Effector CD4-positive, alpha-beta T cell (primary cell): ENCODE results near the gene NOS3.
A peak's percentile ranks its signal among the peaks of the same experiment; 100 is the strongest.
"Not testable (repeated sequence)": the region's sequence is repeated elsewhere in the genome, so short reads cannot be mapped to it uniquely, and the experiment has no call there.

Experiments used
- DNase-seq: peaks from one replicate; pipeline ENCODE4 v3.0.0-alpha.2; 2020

NOS3 gene

GRCh38 chr7:151003572-151003971, 12.8 kb downstream of the NOS3 start:
- no peak for DNase-seq

GRCh38 chr7:151005566-151005965, 14.7 kb downstream of the NOS3 start:
- no peak for DNase-seq

- DNase-seq, result no peak
These were observed 15.9 kb downstream of the NOS3 start for GRCh38 chr7:151006590-151007300.

DNA sequence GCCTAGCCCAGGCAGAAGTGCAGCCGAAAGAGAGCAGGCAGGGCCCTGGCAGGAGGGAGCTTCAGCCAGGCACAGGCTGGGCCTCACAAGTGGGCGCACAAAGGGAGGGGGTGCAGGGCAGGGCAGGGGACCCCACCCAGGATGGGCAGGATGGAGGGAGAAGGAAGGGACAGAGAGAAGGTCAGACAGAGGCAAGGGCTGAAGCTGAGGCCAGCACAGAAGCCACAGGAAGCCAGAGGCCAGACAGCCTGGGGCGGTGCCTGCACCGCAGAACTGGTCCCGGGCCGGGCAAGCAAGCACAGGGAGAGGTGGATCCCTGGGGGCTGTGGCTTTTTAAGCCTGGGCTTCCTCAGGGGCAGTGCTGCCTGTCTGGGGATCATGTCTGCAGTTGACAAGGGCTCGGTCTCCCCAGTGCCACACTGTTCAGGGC, 16.7 kb downstream of the NOS3 start:
- DNase-seq, result no peak

- DNase-seq, result no peak
These were observed 17.3 kb downstream of the NOS3 start for GRCh38 chr7:151008143-151008510.

GRCh38 chr7:151008511-151009323, 17.9 kb downstream of the NOS3 start:
- peak; percentile 79 for DNase-seq

DNA sequence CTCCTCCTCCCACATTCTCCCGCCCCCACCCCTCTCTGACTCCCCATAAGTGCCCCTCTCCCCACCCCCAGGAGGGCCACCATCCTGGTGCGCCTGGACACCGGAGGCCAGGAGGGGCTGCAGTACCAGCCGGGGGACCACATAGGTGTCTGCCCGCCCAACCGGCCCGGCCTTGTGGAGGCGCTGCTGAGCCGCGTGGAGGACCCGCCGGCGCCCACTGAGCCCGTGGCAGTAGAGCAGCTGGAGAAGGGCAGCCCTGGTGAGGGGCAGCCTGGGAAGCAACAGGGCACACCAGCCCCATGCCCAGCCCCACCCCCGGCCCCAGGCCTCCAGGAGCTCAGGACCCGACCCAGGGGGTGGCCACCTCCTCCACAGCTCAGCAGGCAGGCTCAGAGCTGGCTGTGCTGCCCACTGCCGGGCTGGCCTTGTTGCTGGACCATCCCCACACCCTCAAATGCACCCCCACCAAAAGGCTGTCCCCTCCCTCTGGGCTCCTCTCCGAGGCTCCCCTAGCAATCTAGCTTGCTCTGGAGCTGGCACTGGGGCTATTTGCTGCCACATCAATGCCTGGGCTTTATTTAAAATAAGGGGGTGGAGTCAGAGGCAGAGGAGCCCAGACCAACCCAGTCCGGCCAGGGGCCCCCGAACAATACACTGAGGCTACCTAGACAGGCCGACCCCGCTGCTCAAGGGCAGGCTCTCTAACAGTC, 18.7 kb downstream of the NOS3 start:
- DNase-seq, result no peak

DNA sequence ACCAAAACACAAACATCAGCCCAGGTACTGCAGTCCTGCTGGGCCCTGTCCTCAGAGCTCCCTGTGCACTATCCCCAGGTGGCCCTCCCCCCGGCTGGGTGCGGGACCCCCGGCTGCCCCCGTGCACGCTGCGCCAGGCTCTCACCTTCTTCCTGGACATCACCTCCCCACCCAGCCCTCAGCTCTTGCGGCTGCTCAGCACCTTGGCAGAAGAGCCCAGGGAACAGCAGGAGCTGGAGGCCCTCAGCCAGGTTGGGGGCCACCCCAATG, 19.2 kb downstream of the NOS3 start:
- DNase-seq, result no peak

DNA sequence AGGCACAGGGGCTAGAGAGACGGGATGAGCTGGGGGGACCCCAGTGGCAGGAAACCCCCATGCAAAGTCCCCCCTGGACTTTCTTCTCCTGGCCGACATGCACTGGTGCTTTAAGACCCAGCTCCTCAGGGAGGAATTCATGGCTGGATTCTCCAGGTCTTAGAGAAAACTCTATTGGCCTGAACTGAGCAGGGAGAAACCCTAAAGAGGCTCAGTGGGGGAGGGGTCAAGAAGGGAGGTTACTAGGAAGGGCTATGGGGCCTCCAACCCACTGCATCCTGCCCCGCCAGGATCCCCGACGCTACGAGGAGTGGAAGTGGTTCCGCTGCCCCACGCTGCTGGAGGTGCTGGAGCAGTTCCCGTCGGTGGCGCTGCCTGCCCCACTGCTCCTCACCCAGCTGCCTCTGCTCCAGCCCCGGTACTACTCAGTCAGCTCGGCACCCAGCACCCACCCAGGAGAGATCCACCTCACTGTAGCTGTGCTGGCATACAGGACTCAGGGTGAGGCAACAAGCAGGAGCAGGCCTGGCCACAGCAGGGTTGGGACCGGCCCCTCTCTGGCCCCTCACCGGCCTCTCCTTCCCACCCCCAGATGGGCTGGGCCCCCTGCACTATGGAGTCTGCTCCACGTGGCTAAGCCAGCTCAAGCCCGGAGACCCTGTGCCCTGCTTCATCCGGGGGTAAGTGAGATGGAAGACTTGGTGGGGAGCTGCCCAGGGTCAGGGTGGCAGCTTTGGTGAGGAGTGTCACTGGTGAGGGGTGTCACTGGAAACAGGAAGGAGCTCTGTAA, 19.7 kb downstream of the NOS3 start:
- DNase-seq, result peak; percentile 37

DNA sequence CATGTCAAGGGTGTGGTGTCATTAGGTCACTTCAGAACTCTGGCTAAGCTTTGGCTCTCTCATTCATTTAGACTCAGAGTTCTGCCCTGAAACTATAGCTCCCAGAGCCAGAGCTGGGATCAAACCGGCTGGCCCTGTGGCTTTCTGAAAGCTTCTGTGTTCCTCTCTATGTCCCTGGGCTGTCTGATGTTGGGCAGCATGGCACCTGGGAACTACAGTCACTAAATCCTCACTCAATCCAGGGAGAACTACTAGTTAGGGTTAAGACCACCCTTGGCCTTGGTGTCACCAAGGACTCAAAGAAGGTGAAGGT, 20.2 kb downstream of the NOS3 start:
- no peak for DNase-seq

GRCh38 chr7:151011616-151012015, 20.8 kb downstream of the NOS3 start:
- DNase-seq, result not testable (repeated sequence)

GRCh38 chr7:151012031-151012692, 21.3 kb downstream of the NOS3 start:
- no peak for DNase-seq

DNA sequence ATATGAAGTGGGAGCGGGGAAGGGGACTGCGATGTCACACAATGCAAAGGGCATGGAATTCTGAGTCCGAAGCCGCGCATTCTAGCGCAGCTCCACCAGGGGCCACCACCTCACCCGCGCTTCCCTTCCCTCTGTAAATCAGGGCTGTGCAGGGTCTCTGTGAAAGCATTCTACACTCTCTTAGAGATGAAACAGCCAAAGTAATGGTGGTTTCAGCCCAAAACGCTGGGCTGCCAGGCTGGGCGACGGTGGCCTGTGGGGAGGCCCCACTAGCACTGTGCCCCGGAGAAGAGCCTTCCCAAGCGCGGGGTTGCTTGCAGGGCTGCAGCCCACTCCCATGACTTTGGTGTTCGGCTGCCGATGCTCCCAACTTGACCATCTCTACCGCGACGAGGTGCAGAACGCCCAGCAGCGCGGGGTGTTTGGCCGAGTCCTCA, 22.1 kb downstream of the NOS3 start:
- no peak for DNase-seq

DNA sequence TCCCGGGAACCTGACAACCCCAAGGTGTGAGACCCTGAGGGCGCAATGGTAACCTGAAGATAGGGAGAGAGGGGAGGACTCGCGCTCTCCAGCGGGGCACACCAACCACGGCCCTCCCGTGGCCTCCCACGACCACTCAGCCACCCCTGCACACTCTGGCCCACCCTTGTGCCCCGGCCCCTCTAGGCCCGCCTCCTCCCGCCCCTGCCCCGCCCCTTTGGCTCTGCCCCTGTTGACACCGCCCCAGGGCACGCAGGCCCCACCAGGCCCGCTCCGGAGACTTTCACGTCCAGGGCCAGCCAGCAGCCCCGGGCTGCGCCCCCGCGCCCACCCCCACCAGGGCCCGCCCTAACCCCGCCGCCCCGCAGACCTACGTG, 22.5 kb downstream of the NOS3 start:
- no peak for DNase-seq

DNA sequence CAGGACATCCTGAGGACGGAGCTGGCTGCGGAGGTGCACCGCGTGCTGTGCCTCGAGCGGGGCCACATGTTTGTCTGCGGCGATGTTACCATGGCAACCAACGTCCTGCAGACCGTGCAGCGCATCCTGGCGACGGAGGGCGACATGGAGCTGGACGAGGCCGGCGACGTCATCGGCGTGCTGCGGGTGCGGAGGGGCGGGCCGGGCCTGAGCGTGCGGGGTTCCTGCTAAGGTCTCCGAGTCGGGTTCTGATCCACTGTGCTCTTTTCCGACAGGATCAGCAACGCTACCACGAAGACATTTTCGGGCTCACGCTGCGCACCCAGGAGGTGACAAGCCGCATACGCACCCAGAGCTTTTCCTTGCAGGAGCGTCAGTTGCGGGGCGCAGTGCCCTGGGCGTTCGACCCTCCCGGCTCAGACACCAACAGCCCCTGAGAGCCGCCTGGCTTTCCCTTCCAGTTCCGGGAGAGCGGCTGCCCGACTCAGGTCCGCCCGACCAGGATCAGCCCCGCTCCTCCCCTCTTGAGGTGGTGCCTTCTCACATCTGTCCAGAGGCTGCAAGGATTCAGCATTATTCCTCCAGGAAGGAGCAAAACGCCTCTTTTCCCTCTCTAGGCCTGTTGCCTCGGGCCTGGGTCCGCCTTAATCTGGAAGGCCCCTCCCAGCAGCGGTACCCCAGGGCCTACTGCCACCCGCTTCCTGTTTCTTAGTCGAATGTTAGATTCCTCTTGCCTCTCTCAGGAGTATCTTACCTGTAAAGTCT, 23.1 kb downstream of the NOS3 start:
- peak; percentile 92 for DNase-seq

DNA sequence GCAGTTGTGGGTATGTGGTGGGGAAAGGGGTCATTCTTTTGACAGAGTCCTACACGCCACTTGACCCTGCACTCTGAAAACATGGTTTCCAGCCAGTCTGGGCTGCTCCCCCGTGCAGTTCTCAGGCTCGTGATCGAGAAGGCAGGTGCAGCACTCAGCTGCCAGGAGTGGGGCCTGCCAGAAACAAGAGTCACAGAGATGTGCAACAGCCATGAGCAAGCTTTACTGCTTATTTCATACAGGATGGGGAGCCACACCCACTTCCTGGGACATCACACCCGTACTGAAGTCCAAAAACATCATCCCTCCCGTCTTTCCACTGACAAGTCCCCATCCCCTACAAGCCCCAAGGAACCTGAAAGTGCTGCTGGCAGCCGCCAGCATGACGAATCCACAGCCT, 24.1 kb downstream of the NOS3 start:
- DNase-seq, result no peak

GRCh38 chr7:151015967-151016366, 25.1 kb downstream of the NOS3 start:
- DNase-seq, result no peak

GRCh38 chr7:151016505-151016904, 25.7 kb downstream of the NOS3 start:
- DNase-seq, result no peak

DNA sequence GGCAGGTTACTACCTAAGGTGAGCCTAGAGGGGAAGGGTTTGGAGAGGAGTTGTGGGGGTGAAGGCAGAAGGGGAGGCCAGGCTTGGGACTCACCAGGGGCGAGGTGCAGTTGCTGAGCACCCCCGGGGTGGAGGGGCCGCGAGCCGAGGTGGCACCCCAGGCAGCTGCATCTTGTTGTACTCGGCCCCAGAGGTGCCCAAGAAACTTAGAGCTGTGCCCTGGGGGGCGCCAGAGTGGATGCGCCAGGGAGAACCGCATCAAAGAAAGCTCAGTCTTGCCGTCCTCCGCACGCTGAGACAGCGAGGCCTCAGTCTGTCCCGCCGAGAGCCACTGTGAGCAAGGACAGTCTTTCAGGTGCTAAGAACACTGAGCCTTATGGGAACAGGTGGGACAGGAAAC, 26.1 kb downstream of the NOS3 start:
- no peak for DNase-seq

DNA sequence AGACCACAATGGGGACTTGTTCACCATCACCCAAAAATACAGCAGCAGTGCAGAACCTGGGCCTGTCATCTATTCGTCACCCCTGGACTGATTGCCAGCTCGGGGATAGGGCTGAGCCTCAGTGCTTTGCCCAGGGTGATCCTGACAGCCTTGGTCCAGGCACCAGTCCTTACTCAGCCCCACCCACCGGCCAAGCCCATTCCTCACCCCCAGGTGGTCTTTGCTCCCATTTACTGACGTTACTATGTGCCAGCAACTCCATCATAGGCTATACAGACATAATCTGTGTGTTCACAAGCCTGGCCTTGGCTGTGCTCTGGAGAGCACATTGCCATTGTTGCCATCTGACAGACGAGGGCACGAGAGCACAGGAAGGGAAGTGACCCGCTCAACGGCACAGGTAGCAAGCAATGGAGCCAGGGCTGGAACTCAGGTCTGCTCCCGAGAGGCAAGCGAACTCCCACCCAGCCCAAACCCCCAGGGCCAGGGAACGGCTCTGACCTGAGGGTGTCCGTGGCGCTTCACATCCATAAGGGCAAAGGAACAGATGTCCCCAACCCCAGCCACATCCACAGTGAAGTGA, 26.6 kb downstream of the NOS3 start:
- no peak for DNase-seq

- peak; percentile 73 for DNase-seq
These were observed 27.2 kb downstream of the NOS3 start for GRCh38 chr7:151017953-151018420.
